ENCODE measurements around the gene CFAP299.

CFAP299 gene

DNA sequence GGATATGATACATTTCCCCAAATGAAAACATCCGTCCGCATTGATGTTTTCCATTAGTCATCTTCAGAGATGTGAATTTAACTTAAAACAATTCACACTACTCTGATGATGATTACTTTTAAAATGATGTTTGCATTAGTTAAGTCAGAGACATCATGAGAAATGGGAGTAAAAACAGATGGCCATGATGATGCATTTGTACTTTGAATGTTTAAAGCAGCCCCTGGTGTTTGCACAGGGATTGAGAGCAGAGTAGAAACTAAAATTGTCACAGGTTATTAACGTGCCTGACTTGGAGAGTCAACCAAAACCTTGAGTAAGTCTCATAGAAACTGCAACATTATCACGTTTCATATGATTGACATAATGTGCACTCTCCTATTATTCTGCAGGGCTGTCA is 117.2 kb downstream of the CFAP299 start:
- no peak for DNase-seq

DNA sequence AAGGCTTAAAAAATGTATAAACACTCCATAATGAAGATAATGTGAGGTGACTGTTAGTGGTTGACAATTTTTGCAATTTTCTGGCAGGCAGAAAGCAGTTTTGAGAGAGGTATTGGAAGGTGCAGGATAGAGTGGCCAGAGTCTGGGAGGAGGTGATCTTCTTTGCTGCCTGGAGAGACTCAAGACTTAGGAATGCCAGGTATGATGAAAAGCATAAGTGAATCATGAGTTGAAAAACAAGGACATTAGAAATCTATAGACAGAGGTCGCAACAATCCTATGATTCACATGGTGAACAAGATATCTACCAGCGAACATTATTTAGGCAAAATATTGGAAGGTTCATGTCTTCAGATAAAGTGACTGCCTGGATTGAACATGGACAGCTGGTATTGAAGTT is 118.5 kb downstream of the CFAP299 start:
- DNase-seq = no peak

DNA sequence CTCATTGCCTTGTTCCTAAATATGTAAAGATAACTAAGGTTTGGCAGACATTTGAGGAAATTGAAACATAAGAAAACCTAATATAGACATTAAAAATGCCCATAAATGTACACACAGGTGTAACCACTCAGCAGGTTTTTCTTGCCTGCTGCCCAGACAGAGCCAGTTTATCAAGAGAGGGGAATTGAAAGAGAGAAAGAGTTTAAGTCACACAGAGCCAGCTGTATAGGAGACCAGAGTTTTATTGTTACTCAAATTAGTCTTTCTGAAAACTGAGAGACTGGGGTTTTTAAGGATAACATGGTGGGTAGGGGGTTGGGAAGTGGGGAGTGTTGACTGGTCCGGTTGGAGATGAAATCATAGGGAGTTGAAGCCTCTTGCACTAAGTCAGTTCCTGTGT is 119.0 kb downstream of the CFAP299 start:
- no peak for DNase-seq

DNA sequence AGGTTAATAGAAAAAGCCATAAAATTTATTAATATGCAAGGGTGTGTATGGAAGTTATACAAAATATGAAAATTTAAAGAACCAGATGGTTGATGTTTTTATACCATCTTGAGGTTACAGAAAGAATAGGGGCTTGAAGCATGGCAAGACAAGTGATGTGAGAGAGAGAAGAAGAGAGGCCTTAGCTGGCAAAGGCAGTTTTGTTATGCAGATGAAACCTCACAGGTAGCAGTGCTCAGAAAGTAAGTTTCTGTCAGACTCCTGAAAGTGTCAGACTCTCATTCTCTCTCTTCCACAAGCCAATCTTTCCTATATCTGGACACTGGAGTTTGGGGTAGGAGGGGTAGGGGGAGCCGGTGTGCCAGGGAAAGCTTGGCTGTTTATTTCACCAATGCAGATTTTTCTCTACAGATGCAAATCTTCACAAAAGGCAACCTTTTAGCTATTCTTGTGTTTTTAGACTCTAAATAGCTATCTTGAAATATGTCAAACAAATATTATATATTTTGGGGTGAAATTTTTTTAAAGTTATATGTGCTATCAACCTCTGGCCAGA is 124.5 kb downstream of the CFAP299 start:
- DNase-seq = no peak

DNA sequence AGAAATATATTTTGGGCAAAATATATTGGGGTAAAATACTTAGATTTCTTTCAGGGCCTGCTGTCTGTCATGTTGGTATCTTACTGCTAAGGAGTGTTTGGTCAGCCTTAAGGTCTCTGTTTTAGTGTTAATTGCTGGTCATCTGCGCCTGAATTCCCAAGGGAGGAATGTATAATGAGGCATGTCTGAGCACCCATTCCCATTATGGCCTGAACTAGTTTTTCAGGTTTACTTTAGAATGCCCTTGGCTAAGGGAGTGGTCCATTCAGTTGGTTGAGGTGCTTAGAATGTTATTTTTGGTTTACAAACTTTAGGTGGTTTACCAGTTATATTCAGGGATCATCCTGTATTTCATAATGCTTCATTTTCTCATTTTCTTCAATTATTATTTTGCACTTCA is 125.9 kb downstream of the CFAP299 start:
- no peak for DNase-seq

DNA sequence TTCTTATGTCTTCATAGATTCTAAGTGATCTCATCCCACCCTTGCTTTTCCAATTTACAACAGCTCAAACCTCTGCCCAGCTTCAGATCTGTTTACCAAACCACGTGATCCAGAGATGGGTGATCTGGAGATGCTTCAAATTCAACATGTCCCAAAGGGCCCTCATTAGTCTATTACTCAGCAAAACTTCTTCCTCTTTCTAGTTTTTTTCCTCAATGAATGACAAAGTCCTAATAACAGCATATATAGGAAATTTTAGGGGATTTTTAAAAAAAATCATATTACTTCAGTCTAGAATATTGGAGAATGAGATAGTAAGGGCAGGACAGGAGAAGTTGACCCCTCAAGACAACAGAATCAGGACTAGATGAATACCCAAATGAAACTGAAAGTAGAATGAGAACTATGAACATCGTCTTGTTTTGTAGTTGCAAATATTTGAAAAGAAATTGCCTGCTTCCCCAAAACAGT is 127.1 kb downstream of the CFAP299 start:
- DNase-seq = no peak

DNA sequence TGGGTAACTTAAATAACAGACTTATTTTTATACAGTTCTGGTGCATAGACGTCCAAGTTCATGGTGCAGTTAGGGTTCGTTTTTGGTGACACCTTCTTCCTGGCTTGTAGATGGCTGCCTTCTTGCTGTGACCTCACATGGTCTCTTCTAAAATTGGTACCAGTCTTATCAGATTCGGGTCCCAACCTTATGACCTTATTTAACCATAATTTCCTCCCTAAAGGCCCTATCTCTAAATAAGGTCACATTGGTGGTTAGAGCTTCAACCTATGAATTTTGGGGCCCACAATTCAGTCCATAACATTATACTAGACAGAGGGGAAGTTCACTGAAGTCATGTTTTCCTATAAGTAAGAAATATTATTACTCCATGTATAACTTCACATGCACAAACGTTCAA is 128.0 kb downstream of the CFAP299 start:
- no peak for DNase-seq

DNA sequence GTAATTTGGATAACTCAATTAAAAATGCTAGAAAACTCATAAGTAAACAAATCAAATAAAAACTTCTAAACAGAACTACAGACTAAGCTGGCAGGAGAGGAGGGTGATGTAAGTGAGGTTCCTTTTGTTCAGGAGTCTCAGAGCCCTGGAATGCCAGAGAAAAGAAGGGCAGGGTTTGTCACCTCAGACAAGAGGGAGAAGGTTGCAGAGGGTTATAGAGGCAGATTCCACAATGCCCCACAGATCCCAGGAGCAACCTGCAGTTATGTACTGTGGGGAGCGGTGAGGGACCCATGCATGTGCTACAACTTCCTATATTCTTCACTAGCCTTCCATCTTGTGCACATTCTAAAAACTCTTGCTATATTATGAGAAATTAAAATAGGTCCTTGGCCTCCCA is 129.7 kb downstream of the CFAP299 start:
- no peak for DNase-seq

DNA sequence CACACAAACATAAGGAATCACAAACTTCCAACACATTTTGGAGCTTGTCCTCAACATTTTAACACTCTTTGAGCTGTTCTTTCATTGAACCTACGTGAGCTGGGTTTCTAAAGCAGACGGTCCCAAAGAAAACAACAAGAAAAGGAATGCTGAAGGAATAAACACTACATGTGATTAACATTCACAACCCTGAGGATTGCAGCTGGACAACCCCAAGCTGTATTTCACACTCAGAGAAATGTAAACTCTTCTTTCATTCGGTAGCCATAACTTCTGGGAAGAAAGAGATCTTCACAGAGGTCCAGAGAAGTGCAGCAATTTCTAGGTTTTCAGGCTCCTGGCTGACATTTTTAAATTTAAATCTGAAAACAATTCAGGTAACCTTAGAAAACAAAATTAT is 130.2 kb downstream of the CFAP299 start:
- DNase-seq = no peak

DNA sequence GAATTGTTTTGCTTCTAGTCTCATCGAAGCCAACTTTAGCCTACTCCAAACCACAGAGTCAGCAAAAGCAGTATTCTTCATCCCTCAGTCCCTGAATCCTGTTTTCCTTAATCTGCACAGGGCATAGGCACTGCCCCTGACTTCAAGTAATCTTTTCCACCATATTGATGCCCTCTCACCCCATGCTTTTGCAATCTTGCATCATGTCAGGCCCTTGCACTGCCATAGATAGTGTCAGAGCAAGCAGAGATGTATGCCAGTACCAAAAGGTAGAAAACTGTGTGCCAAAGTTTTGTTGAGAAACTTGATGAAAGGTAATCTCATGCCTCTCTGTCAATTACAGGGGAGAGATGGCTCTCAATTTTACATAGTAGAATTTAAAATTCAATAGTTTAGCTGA is 131.1 kb downstream of the CFAP299 start:
- DNase-seq = no peak

DNA sequence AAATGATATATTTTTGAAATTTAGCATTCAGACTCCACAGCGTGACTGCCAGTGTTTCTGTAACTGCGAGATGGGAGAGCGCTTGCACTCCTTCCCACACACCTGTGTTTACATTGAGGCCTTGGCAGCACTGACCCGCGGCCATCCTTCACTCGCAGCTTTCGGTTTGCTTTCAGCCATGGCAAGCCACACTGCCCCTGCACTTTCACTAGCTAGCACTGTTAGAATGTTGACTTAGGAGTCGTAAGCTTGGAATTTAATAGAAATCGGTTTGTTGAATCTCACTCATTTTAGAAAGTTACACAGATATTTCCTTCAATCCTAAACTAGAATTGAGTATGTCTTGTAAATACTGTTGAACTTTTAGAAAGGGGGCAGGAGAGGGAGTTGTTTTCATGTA is 136.2 kb downstream of the CFAP299 start:
- DNase-seq = no peak

DNA sequence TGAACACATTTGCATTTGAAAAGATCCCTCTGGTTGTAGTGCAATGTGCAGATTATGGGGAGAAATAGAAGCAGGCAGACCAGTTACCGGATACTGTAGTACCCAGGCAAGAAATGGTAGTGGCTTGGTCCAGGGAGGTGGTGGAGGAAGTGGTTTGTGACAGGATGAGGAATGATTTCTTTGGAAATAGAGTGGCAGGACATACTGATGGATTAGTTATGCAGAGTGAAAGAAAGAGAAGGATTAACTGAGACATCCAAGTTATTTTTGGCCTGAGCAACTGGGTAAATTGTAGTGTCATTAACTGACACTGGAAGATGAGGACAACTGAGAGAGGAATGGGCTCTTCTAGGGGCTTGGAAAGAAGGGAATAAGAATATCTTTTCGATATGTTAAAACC is 139.7 kb downstream of the CFAP299 start:
- DNase-seq = no peak

DNA sequence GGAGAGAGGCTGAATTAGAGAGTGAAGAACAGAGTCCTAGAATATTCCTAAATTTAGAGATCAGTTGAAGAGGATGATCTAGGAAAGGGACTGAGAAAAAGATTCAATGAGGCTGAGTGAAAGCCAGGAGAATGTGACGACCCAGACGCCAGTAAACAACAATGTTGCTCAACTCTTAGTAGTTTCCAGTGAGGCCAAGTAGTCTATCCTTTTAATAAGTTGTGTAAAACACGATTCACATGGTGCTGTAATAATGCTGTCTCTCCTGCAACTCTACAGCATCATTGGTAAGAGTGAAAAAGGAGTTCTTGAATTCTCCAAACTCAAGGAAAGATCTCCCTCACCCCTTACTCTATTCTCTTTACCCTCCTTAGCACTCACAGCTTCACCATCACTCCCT is 140.3 kb downstream of the CFAP299 start:
- no peak for DNase-seq

DNA sequence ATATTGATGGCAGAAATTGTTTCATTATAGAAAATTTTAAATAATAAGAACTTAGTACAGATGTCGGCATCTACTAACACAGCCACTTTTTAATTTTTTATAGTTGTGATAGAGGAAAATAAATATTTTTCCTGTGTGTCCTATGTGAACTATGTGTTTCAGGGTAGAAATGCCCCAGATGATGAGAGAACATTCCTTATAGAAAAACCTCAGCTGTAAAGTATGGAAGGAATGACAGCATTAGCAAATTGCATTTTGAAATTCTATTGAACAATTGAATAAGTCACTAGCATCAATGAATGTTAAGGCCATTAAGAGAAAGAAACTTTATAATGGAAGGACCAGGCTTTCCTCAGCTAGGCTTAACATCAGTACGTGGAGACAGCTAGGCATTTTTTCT is 149.2 kb downstream of the CFAP299 start:
- no peak for DNase-seq

DNA sequence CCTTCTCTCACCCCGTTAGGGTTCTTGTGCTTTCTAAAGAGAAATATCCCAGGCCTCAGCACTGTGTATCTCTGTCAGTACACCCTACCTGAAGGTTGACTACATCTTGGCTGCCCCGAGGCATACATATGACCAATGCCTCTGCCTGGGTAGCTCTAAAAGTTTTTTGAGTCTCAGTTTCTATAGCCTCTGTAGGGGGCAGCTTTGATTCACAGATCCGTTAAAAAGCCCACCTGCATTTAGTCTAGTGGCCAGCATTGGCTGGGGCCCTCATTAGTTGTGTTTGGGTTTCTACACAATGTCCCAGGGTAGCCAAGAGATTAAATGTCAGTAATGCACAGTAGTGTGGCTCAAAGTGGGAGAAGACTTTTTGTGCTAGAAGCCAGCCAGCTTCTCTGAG is 151.1 kb downstream of the CFAP299 start:
- DNase-seq = no peak

DNA sequence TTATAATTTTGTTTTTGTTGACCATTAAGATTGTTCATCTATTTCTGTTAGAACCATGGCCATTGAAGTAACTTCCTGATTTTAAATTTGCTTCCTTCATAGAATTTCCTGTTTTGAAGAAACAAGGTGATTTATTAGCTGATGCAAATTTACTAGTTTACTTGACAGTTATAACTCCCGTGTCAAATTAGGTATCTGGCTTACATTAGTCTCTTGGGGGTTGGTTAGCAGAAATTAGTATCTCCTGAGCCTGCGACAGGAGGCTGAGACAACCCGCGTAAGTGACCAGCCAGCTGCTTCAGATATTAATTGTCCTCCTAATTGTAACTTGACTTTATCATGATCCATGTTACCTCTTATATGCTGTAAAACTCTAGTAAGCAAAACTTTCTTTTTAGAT is 154.3 kb downstream of the CFAP299 start:
- no peak for DNase-seq

DNA sequence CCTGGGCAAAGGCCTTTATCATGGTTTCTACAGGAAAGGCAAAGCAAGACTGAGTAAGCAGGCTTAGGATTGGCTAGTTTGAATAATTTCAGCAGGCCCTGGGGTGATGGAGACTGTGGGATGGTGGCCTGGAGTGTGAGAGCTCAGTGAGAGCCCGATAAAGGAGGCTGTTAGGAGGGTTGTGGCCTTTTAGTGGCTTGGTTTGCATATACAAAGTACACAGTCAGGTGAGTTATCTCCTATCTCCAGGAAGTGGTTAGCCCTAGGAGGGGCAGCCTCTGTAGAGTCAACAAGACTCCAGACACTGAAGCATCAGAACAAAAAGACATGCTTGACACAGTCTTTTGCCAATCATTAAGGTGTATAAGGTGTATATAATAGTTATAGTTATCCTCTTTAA is 157.2 kb downstream of the CFAP299 start:
- no peak for DNase-seq

DNA sequence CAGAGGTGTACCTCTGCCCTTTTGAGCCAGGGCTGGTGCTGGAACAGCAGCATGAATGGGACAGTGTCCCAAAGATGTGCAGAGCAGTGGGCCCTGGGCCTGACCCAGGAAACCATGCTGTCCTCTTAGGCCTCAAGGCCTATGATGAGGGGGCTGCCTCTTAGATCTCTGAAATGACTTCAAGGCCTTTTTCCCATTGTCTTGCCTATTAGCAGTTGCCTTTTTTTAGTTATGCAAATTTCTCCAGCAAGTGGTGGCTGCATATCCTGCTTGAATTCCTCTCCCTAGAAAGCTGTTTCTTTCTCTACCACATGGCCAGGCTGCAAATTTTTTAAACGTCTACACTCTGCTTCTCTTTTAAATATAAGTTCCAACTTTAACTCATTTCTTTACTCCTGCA is 160.3 kb downstream of the CFAP299 start:
- DNase-seq = no peak

DNA sequence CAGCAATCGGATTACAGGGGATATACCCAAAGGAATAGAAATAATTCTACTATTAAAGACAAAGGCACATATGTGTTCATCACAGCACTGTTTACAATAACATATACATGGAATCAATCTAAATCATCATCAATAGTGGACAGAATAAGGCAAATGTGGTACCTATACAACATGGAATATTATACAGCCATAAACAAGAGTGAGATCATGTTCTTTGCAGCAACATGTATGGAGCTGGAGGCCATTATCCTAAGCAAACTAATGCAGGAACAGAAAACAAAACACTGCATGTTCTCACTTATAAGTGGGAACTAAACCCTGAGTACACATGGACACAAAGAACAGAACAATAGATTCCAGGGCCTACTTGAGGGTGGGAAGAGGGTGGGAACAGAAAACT is 163.2 kb downstream of the CFAP299 start:
- no peak for DNase-seq

DNA sequence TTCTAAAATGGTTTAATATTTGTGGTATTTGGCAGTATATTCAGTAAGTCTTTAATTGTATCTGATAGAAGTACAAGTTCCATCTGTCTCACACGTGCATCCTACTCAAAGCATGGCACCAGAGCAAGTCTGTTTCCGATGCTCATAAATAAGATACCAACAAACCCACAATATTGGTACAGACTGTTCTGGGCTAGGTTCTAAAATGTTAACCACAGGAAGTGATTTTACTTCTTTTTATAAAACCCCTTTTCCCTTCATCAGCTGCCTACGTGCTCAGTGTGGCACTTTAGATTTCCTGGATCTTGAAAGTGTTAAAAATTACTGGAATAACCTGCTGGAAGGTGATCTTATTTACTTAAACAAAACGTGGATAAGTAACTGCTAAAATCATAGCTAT is 165.1 kb downstream of the CFAP299 start:
- DNase-seq = no peak

DNA sequence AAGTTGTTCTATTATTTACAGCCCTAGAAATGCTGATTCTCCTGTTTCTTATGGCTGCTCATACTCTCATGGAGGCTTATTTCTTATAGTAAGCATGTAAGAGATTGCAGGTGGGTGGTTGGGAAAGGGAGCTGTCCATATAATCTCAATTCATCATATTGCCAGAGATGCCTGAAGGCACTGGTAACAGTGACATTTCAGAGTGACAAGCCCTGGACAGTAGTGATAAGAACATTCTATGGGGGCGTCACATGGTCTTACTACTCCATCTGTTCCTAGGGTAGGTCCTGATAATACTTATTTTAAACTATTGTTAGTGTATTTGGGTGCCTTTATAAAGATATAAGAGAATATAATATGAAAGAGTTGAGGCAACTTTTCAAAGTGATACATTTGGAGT is 171.5 kb downstream of the CFAP299 start:
- no peak for DNase-seq

DNA sequence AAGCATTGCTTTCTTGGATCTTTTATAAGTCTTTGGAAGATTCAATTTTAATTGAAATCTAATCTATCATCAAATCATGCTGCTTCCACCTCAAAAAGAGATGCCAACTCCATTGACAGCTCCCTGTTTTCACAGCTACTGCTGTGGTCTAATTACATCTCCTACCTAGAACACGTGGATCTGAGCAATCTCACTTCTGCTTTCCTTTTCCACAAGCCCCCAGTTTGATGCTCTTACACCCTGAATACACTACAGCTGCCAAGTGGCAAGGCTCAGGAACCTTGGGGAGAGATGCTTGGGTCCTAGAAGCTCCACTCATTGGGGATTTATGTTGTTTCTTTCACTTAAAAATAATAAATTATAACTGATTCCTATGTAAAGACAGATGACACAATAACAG is 172.0 kb downstream of the CFAP299 start:
- DNase-seq = no peak

DNA sequence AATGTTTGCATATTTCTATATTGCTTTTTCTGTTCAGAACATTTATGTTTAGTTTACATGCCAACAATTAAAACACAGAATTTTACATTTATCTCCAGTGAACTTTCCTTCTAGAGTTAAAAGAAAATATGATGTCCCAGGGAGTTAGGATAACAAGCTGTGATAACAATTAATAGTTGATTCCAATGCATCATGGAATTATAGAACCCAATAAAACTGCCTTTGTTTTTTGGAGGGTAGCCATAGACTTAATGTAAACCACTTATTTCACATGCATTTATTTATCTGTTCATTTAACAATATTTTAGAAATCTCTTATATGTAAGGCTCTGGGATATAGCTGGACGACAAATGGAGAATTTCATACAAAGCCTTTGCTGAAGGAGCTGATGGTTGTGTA is 180.0 kb downstream of the CFAP299 start:
- no peak for DNase-seq

DNA sequence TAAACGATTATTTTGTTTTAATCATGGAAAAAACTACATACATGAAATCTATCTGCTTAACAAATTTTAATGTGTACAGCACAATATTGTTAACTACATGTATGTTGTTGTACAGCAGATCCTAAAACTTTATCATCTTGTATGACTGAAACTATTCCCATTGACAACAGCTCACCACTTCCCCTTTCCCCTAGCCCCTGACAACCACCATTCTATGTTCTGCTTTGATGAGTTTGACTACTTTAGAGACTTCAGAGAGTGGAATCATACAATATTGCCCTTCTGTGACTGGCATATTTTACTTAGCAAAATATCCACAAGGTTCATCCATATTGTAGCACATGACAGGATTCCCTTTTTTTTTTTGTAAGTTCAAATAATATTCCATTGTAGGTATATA is 185.9 kb downstream of the CFAP299 start:
- DNase-seq = no peak

DNA sequence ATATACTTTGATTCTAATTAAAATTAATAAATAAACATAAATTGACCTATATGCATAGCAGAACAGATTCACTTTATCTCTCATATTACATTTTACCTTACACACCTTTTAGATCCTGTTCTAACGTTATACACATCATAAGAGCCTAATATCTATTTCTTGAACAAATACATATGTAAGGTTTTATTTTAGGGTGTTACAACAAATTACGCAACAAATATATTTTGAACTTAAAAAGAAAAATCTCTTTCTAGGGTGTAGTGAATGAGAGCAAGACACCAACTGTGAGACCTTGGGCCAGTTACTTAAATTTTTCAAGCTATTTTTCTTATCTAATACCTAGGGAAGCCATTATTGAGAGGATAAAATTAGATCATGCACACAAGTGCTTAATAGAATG is 191.2 kb downstream of the CFAP299 start:
- no peak for DNase-seq

DNA sequence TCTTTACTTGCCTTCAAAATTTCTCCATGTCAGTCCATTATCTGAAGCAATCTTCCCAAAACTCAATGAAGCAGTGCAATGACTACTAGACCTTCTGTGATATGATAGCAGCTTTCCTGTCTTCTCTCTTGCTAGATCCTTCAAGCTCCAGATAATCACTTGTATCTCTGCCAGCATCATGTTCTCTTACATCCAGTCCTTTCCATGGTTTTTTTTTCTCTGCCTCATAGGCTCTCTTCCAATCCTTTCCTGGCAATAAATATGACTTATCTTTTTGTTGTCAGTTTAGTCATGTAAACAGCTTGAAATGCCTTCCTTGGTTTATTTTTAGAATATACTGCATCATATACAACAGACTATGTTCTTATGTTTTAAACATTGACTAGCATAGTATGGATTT is 193.5 kb downstream of the CFAP299 start:
- no peak for DNase-seq

Measured in NCI-H524 treated with DMSO at 0.1 percent for 48 hours (cell line).